Fibroblast of skin of right quadriceps (primary cell): ENCODE data around the gene UTP15.

ENCODE experiments used
- DNase-seq: peaks from one replicate; pipeline ENCODE4 v3.0.0-alpha.2; 2013

Gene UTP15

DNA sequence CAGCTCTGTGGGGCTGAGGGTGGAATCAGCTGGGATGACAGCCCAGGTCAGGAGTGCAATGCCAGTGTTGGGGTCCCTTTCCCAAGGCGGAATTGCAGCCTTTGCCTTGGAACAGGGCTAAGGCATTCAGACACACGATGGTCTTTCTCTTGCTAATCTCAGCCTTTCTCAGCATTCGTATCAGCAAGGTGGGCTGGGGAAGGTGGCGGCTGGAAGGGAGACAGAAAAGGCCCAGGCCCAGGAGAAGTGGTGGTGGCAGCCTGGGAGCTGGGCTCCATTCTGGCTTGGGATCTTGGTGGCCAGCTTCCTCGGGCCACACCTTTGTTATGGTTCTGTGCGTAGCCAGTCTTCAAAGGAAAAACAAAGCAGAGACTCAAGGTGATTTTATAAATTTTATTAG, 59.3 kb downstream of the UTP15 start:
- no peak for DNase-seq

DNA sequence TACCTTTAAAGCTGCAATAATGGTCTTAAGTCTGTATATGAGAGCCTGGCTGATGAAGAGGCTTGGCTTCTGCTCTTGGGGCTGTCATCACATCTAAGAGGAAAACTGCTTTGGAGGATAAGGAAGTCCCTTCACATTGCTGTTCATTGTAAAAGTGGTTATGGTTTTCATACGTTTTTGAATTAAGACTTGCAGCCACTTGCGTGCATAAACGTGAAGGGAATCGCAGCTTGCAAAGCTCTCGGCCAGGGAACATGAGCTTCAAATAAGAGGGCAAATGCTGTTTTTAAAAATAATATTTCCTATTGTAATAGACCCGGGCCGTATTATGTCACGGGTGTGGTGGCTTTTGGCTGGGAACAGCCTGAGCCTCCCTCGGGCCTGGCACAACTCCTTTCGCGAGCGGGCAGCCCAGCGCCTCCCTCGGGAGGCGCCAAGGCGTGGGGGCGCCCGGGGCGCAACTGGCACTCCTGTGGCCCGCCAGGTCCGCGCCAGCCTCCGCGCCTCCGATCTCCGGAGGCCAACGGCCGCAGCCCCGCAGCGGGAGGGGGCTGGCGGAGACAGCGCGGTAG, 59.9 kb downstream of the UTP15 start:
- DNase-seq = no peak

DNA sequence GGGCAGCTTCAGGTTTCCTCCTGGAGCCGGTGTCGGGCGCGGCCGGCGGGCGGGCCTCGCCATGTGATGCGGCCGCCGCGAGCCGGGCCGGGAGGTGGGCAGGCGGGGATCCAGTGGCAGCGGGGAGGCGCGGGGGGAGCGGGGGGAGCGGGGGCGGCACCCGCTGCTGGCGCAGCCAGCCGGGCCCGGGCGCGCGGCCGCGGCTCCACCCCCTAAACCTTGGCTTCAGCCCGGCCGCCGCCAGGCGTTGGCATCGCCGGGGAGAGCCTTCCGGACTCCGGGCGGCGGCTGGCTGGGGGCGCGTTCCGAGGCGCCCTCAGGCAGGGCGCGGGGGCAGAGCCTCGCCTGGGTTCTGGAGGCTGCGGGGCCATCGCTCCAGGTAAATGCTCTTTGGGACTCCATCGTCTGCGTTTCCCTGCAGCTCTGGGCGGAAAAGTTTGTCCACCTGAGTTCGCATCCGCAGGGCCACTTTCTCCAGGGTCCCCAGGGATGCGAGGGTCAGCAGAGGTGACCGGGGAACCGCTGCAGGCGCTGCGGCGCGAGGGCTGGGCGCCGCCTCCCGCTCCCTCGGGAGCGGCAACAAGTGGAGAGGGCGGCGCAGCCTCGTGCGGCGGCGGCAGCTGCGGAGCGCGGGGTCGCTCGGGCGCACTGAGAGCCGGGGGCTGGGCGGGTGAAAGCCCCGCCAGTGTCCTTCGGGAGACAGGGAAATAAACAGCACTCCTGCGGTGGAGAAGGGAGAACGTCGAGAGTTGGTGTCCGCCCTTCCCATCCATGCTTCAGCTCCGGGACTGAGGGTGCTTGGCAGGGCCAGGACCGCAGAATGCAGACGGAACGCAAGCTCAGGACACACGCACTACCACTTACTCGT, 60.6 kb downstream of the UTP15 start, which contains the start of gene ARHGEF28:
TSS of gene ARHGEF28 (plus strand) at position 253 of the 868 bp plus-strand sequence. CDS start 58,656 bp downstream, outside the sequence.
- DNase-seq = peak; percentile 30

DNA sequence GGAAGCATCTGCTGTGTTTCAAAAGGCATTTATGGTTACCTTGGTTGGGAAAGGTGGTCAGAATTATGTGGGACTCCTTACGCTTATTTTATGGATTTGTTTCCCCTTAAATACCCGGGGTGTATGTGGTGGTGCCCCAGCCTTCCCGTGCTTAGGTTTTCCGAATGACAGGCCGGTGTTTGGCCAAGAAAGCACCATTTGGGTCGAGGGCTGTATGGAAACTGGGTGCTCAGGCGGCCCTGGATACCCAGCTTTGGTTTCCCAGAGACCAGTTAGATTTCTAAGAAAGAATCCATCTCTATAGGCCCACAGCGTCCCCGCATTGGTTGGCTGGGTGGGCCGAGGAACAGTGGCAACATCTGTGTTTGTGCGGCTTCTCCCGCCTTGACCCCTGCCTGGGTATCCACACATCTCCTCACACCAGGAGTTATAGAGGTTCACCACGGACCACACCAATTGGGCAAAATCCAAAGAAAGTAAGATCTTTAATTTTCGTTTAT, 61.3 kb downstream of the UTP15 start:
- DNase-seq = no peak

DNA sequence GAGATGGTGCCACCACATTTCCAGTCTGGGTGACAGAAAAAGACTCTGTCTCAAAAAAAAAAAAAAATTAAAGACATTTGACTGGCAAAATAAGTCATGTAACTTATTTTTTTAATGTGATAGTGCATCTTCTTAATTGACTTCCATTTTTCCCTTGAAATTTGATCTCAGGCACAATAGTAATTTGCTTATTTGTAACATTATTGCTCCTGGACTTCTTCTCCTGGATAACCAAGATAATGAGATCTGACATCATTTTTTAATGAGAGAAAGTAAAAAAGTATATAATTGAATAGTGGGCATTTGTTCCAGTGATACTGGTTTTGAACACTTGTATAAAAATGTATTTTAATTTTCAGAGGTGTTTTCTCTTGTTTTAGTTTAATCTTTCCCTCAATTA, 63.9 kb downstream of the UTP15 start:
- DNase-seq = no peak

DNA sequence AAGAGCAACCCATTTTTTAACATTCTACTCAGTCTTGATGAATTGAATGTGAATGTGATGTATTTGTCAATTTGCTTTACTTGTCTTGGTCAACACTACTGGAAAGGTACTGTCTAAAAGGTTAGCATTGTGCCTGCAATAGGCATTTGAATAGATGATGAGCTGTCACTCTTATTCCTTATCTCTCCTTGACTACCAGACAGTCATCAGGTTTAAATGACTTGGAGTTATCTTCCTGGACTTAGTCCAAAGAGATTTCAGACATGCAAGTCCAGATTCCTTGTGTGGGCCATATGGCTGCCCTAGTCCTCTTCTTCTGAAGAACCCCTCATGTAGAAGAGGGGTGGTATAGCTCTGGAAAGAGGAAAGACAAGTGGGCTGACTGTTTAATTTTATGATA, 65.2 kb downstream of the UTP15 start:
- DNase-seq = no peak

DNA sequence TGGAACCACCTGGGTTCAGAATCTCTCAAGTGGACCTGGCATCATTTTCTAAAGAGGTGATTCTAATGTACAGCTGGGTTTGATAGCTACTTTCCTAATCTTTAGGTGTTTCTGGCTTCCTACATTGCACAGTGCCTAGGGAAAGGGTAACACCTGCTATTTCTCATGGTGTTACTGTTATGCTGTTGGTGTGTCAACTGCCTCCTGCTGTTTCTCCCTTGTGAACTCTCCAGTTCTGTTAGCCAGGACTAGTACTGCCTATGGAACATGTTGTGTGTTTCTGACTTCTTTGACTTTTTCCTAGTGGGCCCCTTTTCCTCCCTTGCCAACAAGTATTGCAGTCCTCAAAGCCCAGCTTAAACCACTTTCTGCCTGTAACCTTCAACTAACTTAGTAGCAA, 66.0 kb downstream of the UTP15 start:
- DNase-seq = no peak
